Forelimb muscle (tissue), 1 donor: Measurements from ENCODE around the gene RASSF7. TPM values are rescaled to one million over a fixed set of nuclear protein-coding genes. Genes with fewer than 3 reads are reported as not detected.

Experiments used
- DNase-seq: peaks from one replicate; pipeline ENCODE4 v3.0.0-alpha.2; 2013; ENCODE audit warnings: low read depth
- polyA plus RNA-seq: library from polyadenylated mRNA; unstranded; fragments of 120-200 nt; gene quantifications from one replicate; pipeline ENCODE4 v1.2.1, GENCODE V29; 2013; ENCODE audit not compliant: insufficient read length

Gene RASSF7
- polyA plus RNA-seq, 1 donor = 1.8 TPM

GRCh38 chr11:610146-610801, 49.5 kb downstream of the RASSF7 start:
- DNase-seq = no peak

- no peak for DNase-seq
These were observed 50.5 kb downstream of the RASSF7 start for GRCh38 chr11:611001-611996.

- DNase-seq = no peak
These were observed 51.6 kb downstream of the RASSF7 start for GRCh38 chr11:612201-612960.

- DNase-seq = no peak
These were observed 52.2 kb downstream of the RASSF7 start for GRCh38 chr11:612961-613300.

- no peak for DNase-seq
These were observed 52.7 kb downstream of the RASSF7 start for GRCh38 chr11:613369-613968.

Other genes with a start within 250 kb of the RASSF7 start
- 12.2 TPM for gene IFITM1, start 246.9 kb upstream of the RASSF7 start, polyA plus RNA-seq
- 250 TPM for gene IFITM3, start 240.1 kb upstream of the RASSF7 start, polyA plus RNA-seq
- 11.4 TPM for gene B4GALNT4, start 191.5 kb upstream of the RASSF7 start, polyA plus RNA-seq
- 0.16 TPM for gene PKP3, start 166.8 kb upstream of the RASSF7 start, polyA plus RNA-seq
- gene SIGIRR, start 146.0 kb upstream of the RASSF7 start, polyA plus RNA-seq = 11.6 TPM
- gene ANO9, start 119.0 kb upstream of the RASSF7 start, polyA plus RNA-seq = 0.20 TPM
- 33.3 TPM for gene PTDSS2, start 110.7 kb upstream of the RASSF7 start, polyA plus RNA-seq
- gene RNH1, start 53.7 kb upstream of the RASSF7 start, polyA plus RNA-seq = 85.0 TPM
- 120 TPM for gene HRAS, start 25.4 kb upstream of the RASSF7 start, polyA plus RNA-seq
- gene LRRC56, start 23.4 kb upstream of the RASSF7 start, polyA plus RNA-seq = 7.3 TPM
- 0.52 TPM for gene LMNTD2, start 232 bp upstream of the RASSF7 start, polyA plus RNA-seq
- gene PHRF1, start 15.5 kb downstream of the RASSF7 start, polyA plus RNA-seq = 18.4 TPM
- gene IRF7, start 55.0 kb downstream of the RASSF7 start, polyA plus RNA-seq = 14.9 TPM
- gene CDHR5, start 64.0 kb downstream of the RASSF7 start, polyA plus RNA-seq = 1.9 TPM
- gene SCT, start 66.2 kb downstream of the RASSF7 start, polyA plus RNA-seq = 97.2 TPM
- gene DRD4, start 76.3 kb downstream of the RASSF7 start, polyA plus RNA-seq = 1.1 TPM
- 28.7 TPM for gene DEAF1, start 134.3 kb downstream of the RASSF7 start, polyA plus RNA-seq
- 17.0 TPM for gene TMEM80, start 134.8 kb downstream of the RASSF7 start, polyA plus RNA-seq
- 2.0 TPM for gene EPS8L2, start 145.3 kb downstream of the RASSF7 start, polyA plus RNA-seq
- 59.5 TPM for gene TALDO1, start 186.5 kb downstream of the RASSF7 start, polyA plus RNA-seq
- gene GATD1, start 216.5 kb downstream of the RASSF7 start, polyA plus RNA-seq = 40.5 TPM
- gene CEND1, start 229.1 kb downstream of the RASSF7 start, polyA plus RNA-seq = 0.70 TPM
- 9.2 TPM for gene SLC25A22, start 237.3 kb downstream of the RASSF7 start, polyA plus RNA-seq
- 11.2 TPM for gene PIDD1, start 244.3 kb downstream of the RASSF7 start, polyA plus RNA-seq
- 1,639 TPM for gene RPLP2, start 249.0 kb downstream of the RASSF7 start, polyA plus RNA-seq